ENCODE data around the gene CCNT2. TPM values are rescaled to one million over a fixed set of nuclear protein-coding genes. Genes with fewer than 3 reads are reported as not detected.

The CCNT2 gene
- total RNA-seq, 1 donor from 2014 or later = 65.5 TPM

- Mint-ChIP-seq H3K9me3 (no peaks in the 10 kb centered on the region), H3K36me3 (ENCODE audit: low read depth) (peaks cover 19% of the 10 kb centered on the region), H3K27ac (ENCODE audit: unreplicated experiment) (no peak overlapping the region)
Observed at GRCh38 chr2:134949981-134950708, 31.5 kb downstream of the CCNT2 start.

GRCh38 chr2:134950886-134951285 lies 32.3 kb downstream of the CCNT2 start:
- Mint-ChIP-seq H3K4me3 (no peak overlapping the region), H3K9me3 (no peaks in the 10 kb centered on the region), H3K4me1 (no peaks in the 10 kb centered on the region), H3K36me3 (ENCODE audit: low read depth) (peaks cover 19% of the 10 kb centered on the region), H3K27ac (ENCODE audit: unreplicated experiment) (no peak overlapping the region), H3K27me3 (ENCODE audit: low read depth) (no peaks in the 10 kb centered on the region)
- TF ChIP-seq CTCF (conservative IDR thresholded peaks at IDR 0.05) = no peak
- no peak for DNase-seq (ENCODE audit: low read depth, low spot score)

More at GRCh38 chr2:134949981-134950708, 31.5 kb downstream of the CCNT2 start:
- TF ChIP-seq CTCF (conservative IDR thresholded peaks at IDR 0.05) = no peak
- no peak for DNase-seq (ENCODE audit: low read depth, low spot score)
- Mint-ChIP-seq H3K27me3 (ENCODE audit: low read depth) (no peaks in the 10 kb centered on the region), H3K4me1 (no peaks in the 10 kb centered on the region), H3K4me3 (no peak overlapping the region)

- Mint-ChIP-seq H3K27ac (ENCODE audit: unreplicated experiment) (no peak overlapping the region), H3K36me3 (ENCODE audit: low read depth) (peaks cover 20% of the 10 kb centered on the region), H3K9me3 (no peaks in the 10 kb centered on the region), H3K4me3 (no peak overlapping the region), H3K4me1 (no peaks in the 10 kb centered on the region), H3K27me3 (ENCODE audit: low read depth) (no peaks in the 10 kb centered on the region)
- no peak for TF ChIP-seq CTCF (conservative IDR thresholded peaks at IDR 0.05)
- DNase-seq (ENCODE audit: low read depth, low spot score) = no peak
Observed at GRCh38 chr2:134952608-134953007, 34.0 kb downstream of the CCNT2 start.

GRCh38 chr2:134954065-134954464 lies 35.4 kb downstream of the CCNT2 start:
- no peak for DNase-seq (ENCODE audit: low read depth, low spot score)
- no peaks in the 10 kb centered on the region for H3K9me3 Mint-ChIP-seq
- no peaks in the 10 kb centered on the region for H3K27me3 Mint-ChIP-seq (ENCODE audit: low read depth)

GRCh38 chr2:134955744-134956143 lies 37.1 kb downstream of the CCNT2 start:
- no peak for TF ChIP-seq CTCF (conservative IDR thresholded peaks at IDR 0.05)
- DNase-seq (ENCODE audit: low read depth, low spot score) = no peak
- H3K27me3 Mint-ChIP-seq (ENCODE audit: low read depth) = no peaks in the 10 kb centered on the region
- H3K9me3 Mint-ChIP-seq = no peaks in the 10 kb centered on the region
- peaks cover 16% of the 10 kb centered on the region for H3K36me3 Mint-ChIP-seq (ENCODE audit: low read depth)
- H3K4me1 Mint-ChIP-seq = no peaks in the 10 kb centered on the region
- no peak overlapping the region for H3K27ac Mint-ChIP-seq (ENCODE audit: unreplicated experiment)
- no peak overlapping the region for H3K4me3 Mint-ChIP-seq

More at GRCh38 chr2:134954065-134954464, 35.4 kb downstream of the CCNT2 start:
- no peak for TF ChIP-seq CTCF (conservative IDR thresholded peaks at IDR 0.05)
- Mint-ChIP-seq H3K4me1 (no peaks in the 10 kb centered on the region), H3K36me3 (ENCODE audit: low read depth) (peaks cover 23% of the 10 kb centered on the region), H3K27ac (ENCODE audit: unreplicated experiment) (no peak overlapping the region), H3K4me3 (no peak overlapping the region)

Measured in neural crest cell (in vitro differentiated cells).